Activated CD4-positive, alpha-beta memory T cell treated with anti-CD3 and anti-CD28 coated beads, Interleukin-2, amount 10 ng/mL, durations not matched to agents 7 days and 5 days (primary cell): ENCODE data around the gene SMPDL3A. TPM values are rescaled to one million over a fixed set of nuclear protein-coding genes. Genes with fewer than 3 reads are reported as not detected.
"Not testable (repeated sequence)": the region's sequence is repeated elsewhere in the genome, so short reads cannot be mapped to it uniquely, and the experiment has no call there.

Experiments used
- CTCF ChIA-PET: fragments of 350-600 bp; sonication (Branson Sonifier 250); formaldehyde crosslinking; loops from one replicate; lab custom pipeline; 2021; ENCODE audit warnings: antibody characterized with exemption, inconsistent platforms; lab: Charles Lee
- POLR2A ChIA-PET: fragments of 350-600 bp; sonication (Branson Sonifier 250); formaldehyde crosslinking; loops from one replicate; lab custom pipeline; 2021; ENCODE audit warnings: antibody characterized with exemption; lab: Charles Lee
- DNase-seq: peaks from one replicate; pipeline ENCODE4 v3.0.0-alpha.2; 2020
- H3K27ac Mint-ChIP-seq: one replicate; pipeline ENCODE4 v1.8.0; 2021; ENCODE audit warnings: mild to moderate bottlenecking, mixed read lengths
- H3K27me3 Mint-ChIP-seq: one replicate; pipeline ENCODE4 v1.8.0; 2021; ENCODE audit warnings: mixed read lengths
- H3K36me3 Mint-ChIP-seq: one replicate; pipeline ENCODE4 v1.8.0; 2021; ENCODE audit warnings: low read depth, mixed read lengths
- H3K4me1 Mint-ChIP-seq: one replicate; pipeline ENCODE4 v1.8.0; 2021; ENCODE audit warnings: mixed read lengths
- H3K4me3 Mint-ChIP-seq: one replicate; pipeline ENCODE4 v1.8.0; 2021; ENCODE audit warnings: mild to moderate bottlenecking, mixed read lengths
- H3K9me3 Mint-ChIP-seq: one replicate; pipeline ENCODE4 v1.8.0; 2021; ENCODE audit warnings: mixed read lengths
- total RNA-seq, 2 experiments: library from RNA; stranded (reverse); gene quantifications; one replicate each; pipeline ENCODE4 v1.2.3, GENCODE V29; 2021

The SMPDL3A gene
- under 1 TPM in 1 of 2 experiments, not detected in 1; 0.13 TPM for total RNA-seq

- ChIA-PET CTCF (interaction anchor here (1.2 to 2.0 kb wide), 2 partner anchors 9 to 44 kb away, joined by 4 to 10 read pairs; no protein-coding TSS in a partner anchor), POLR2A (interaction anchor here (0.9 kb wide), 1 partner anchor 9 kb away, joined by 3 read pairs; no protein-coding TSS in a partner anchor)
- peaks cover 40% of the 10 kb centered on the region for H3K27me3 Mint-ChIP-seq
- H3K4me1 Mint-ChIP-seq, result peaks cover 14% of the 10 kb centered on the region
- H3K36me3 Mint-ChIP-seq, result no peaks in the 10 kb centered on the region
- DNase-seq, result peak; percentile 18
- H3K9me3 Mint-ChIP-seq, result no peaks in the 10 kb centered on the region
- no peak within 1 kb of the TSS for H3K27ac Mint-ChIP-seq
- peak within 1 kb of the TSS; percentile 76 for H3K4me3 Mint-ChIP-seq
These were observed at the start of gene SMPDL3A for GRCh38 chr6:122789182-122790027. TSS of gene SMPDL3A (plus strand) at chr6:122789258. CDS start at chr6:122789347, 89 bp downstream.

GRCh38 chr6:122740091-122740490, 49.0 kb upstream of the SMPDL3A start:
- Mint-ChIP-seq H3K27me3 (no peaks in the 10 kb centered on the region), H3K4me3 (no peak overlapping the region), H3K4me1 (no peaks in the 10 kb centered on the region), H3K9me3 (no peaks in the 10 kb centered on the region), H3K27ac (no peak overlapping the region), H3K36me3 (no peaks in the 10 kb centered on the region)
- ChIA-PET POLR2A (no interaction called here), CTCF (no interaction called here)
- no peak for DNase-seq

- Mint-ChIP-seq H3K4me3 (no peak overlapping the region), H3K9me3 (no peaks in the 10 kb centered on the region), H3K4me1 (no peaks in the 10 kb centered on the region), H3K27ac (no peak overlapping the region), H3K27me3 (no peaks in the 10 kb centered on the region), H3K36me3 (no peaks in the 10 kb centered on the region)
- DNase-seq, result no peak
- ChIA-PET CTCF (interaction anchor here (1.7 kb wide), 1 partner anchor 98 kb away, joined by 4 read pairs; no protein-coding TSS in a partner anchor), POLR2A (no interaction called here)
These were observed 48.1 kb upstream of the SMPDL3A start for GRCh38 chr6:122740936-122741335.

GRCh38 chr6:122744247-122744646, 44.8 kb upstream of the SMPDL3A start:
- H3K36me3 Mint-ChIP-seq, H3K27ac Mint-ChIP-seq, H3K4me1 Mint-ChIP-seq, H3K27me3 Mint-ChIP-seq, H3K9me3 Mint-ChIP-seq, DNase-seq, H3K4me3 Mint-ChIP-seq, POLR2A ChIA-PET: not testable (repeated sequence)
- CTCF ChIA-PET, result interaction anchor here (1.5 kb wide), 1 partner anchor 95 kb away, joined by 9 read pairs; no protein-coding TSS in a partner anchor

- POLR2A ChIA-PET, H3K4me1 Mint-ChIP-seq, DNase-seq, H3K27me3 Mint-ChIP-seq, H3K9me3 Mint-ChIP-seq, H3K27ac Mint-ChIP-seq, H3K36me3 Mint-ChIP-seq, H3K4me3 Mint-ChIP-seq: not testable (repeated sequence)
- CTCF ChIA-PET, result interaction anchor here (1.3 to 1.5 kb wide), 2 partner anchors 45 to 94 kb away, joined by 4 to 9 read pairs; partner anchors contain the start of gene SMPDL3A
These were observed 44.2 kb upstream of the SMPDL3A start for GRCh38 chr6:122744856-122745255.

- H3K27ac Mint-ChIP-seq, result no peak overlapping the region
- no peaks in the 10 kb centered on the region for H3K27me3 Mint-ChIP-seq
- POLR2A ChIA-PET, result no interaction called here
- no peaks in the 10 kb centered on the region for H3K9me3 Mint-ChIP-seq
- H3K4me1 Mint-ChIP-seq, result peaks cover 8% of the 10 kb centered on the region
- no peaks in the 10 kb centered on the region for H3K36me3 Mint-ChIP-seq
- no peak for DNase-seq
- H3K4me3 Mint-ChIP-seq, result no peak overlapping the region
- CTCF ChIA-PET, result no interaction called here
These were observed 42.4 kb upstream of the SMPDL3A start for GRCh38 chr6:122746688-122747087.

GRCh38 chr6:122747573-122747972, 41.5 kb upstream of the SMPDL3A start:
- H3K36me3 Mint-ChIP-seq, result no peaks in the 10 kb centered on the region
- no peak for DNase-seq
- H3K4me3 Mint-ChIP-seq, result no peak overlapping the region
- no peaks in the 10 kb centered on the region for H3K9me3 Mint-ChIP-seq
- no peak overlapping the region for H3K27ac Mint-ChIP-seq
- CTCF ChIA-PET, result no interaction called here
- peaks cover 10% of the 10 kb centered on the region for H3K4me1 Mint-ChIP-seq
- H3K27me3 Mint-ChIP-seq, result no peaks in the 10 kb centered on the region
- POLR2A ChIA-PET, result no interaction called here

- H3K9me3 Mint-ChIP-seq, H3K36me3 Mint-ChIP-seq, H3K27me3 Mint-ChIP-seq, CTCF ChIA-PET, H3K4me3 Mint-ChIP-seq, DNase-seq, POLR2A ChIA-PET, H3K4me1 Mint-ChIP-seq, H3K27ac Mint-ChIP-seq: not testable (repeated sequence)
These were observed 40.1 kb upstream of the SMPDL3A start for GRCh38 chr6:122748945-122749344.

GRCh38 chr6:122749451-122750050, 39.5 kb upstream of the SMPDL3A start:
- no peaks in the 10 kb centered on the region for H3K9me3 Mint-ChIP-seq
- DNase-seq, result no peak
- H3K27ac Mint-ChIP-seq, result no peak overlapping the region
- no peak overlapping the region for H3K4me3 Mint-ChIP-seq
- H3K27me3 Mint-ChIP-seq, result no peaks in the 10 kb centered on the region
- ChIA-PET POLR2A (no interaction called here), CTCF (no interaction called here)
- H3K4me1 Mint-ChIP-seq, result peaks cover 10% of the 10 kb centered on the region
- no peaks in the 10 kb centered on the region for H3K36me3 Mint-ChIP-seq

- CTCF ChIA-PET, result no interaction called here
- Mint-ChIP-seq H3K36me3 (no peaks in the 10 kb centered on the region), H3K4me1 (peaks cover 11% of the 10 kb centered on the region), H3K27me3 (no peaks in the 10 kb centered on the region), H3K9me3 (no peaks in the 10 kb centered on the region), H3K27ac (no peak overlapping the region), H3K4me3 (no peak overlapping the region)
- no peak for DNase-seq
- POLR2A ChIA-PET, result no interaction called here
These were observed 37.7 kb upstream of the SMPDL3A start for GRCh38 chr6:122751326-122751725.

GRCh38 chr6:122752459-122752858, 36.6 kb upstream of the SMPDL3A start:
- DNase-seq, result no peak
- POLR2A ChIA-PET, result no interaction called here
- Mint-ChIP-seq H3K4me1 (peaks cover 11% of the 10 kb centered on the region), H3K27ac (no peak overlapping the region), H3K4me3 (no peak overlapping the region), H3K27me3 (no peaks in the 10 kb centered on the region), H3K36me3 (no peaks in the 10 kb centered on the region), H3K9me3 (no peaks in the 10 kb centered on the region)
- CTCF ChIA-PET, result no interaction called here

- ChIA-PET POLR2A (no interaction called here), CTCF (no interaction called here)
- Mint-ChIP-seq H3K4me3 (no peak overlapping the region), H3K36me3 (no peaks in the 10 kb centered on the region), H3K9me3 (no peaks in the 10 kb centered on the region), H3K4me1 (peaks cover 11% of the 10 kb centered on the region), H3K27me3 (no peaks in the 10 kb centered on the region), H3K27ac (no peak overlapping the region)
- DNase-seq, result no peak
These were observed 35.9 kb upstream of the SMPDL3A start for GRCh38 chr6:122753000-122753687.

- Mint-ChIP-seq H3K27me3 (no peaks in the 10 kb centered on the region), H3K4me1 (peaks cover 11% of the 10 kb centered on the region), H3K36me3 (no peaks in the 10 kb centered on the region), H3K4me3 (no peak overlapping the region), H3K27ac (no peak overlapping the region), H3K9me3 (no peaks in the 10 kb centered on the region)
- ChIA-PET CTCF (no interaction called here), POLR2A (no interaction called here)
- no peak for DNase-seq
These were observed 35.4 kb upstream of the SMPDL3A start for GRCh38 chr6:122753688-122754056.
